H1 (cell line): Measurements from ENCODE around the gene KYNU. TPM values are rescaled to one million over a fixed set of nuclear protein-coding genes. Genes with fewer than 3 reads are reported as not detected.
A peak's percentile ranks its signal among the peaks of the same experiment; 100 is the strongest.

Experiments
- CBX5 ChIP-seq: fragments of 300-800, 300-1000 bp; sonication (generic); IDR thresholded peaks from 2 replicates; pipeline ENCODE4 v1.7.1; 2016; ENCODE audit warnings: antibody characterized with exemption, low read length, low read depth
- RAD21 ChIP-seq, 2 experiments: IDR thresholded peaks in 1 of 2; conservative IDR thresholded peaks in 1 of 2; 2 replicates each; pipeline ENCODE4 v1.6.1; 2011; ENCODE audit warnings: low read depth in 2 of 2, low read length in 2 of 2, improper control_type of control experiment in 1 of 2, inconsistent platforms in 1 of 2, mild to moderate bottlenecking in 1 of 2, moderate library complexity in 1 of 2
- RBBP5 ChIP-seq: IDR thresholded peaks from 2 replicates; pipeline ENCODE4 v1.7.1; 2012; ENCODE audit warnings: low read depth, mild to moderate bottlenecking, inconsistent platforms, low read length, moderate library complexity, borderline replicate concordance
- polyA plus RNA-seq, 7 experiments: library from polyadenylated mRNA; depleted of rRNA in 3 of 7; stranded (reverse) in 5 of 7; unstranded in 2 of 7; fragments of >200 nt in 5 of 7; fragments of 200-250 nt in 2 of 7; gene quantifications; 1 replicate in 5 of 7; 2 replicates in 1 of 7; 4 replicates in 1 of 7; pipeline versions ENCODE4 v1.2.1 to v1.2.3, GENCODE V29; 2011 to 2013; ENCODE audit warnings: missing spikeins in 2 of 7, mixed read lengths in 2 of 7
- total RNA-seq: library from RNA; stranded (reverse); fragmentation: NEBNext Ultra II Directional; extraction: Animal tissue kit (Norgen Biotek cat#: 25700); gene quantifications from 2 replicates; pipeline ENCODE4 v1.2.1, GENCODE V29; 2021

KYNU gene
- total and polyA plus RNA-seq, 2 of the 8 experiments (the other 6 are each of a cell fraction or from before 2014, with no cell fraction given): 0.09 to 0.13 TPM

GRCh38 chr2:142974288-142975024 lies 97.0 kb downstream of the KYNU start (continued):
- TF ChIP-seq RAD21 (IDR thresholded peaks at IDR 0.05 in 1 of 2, conservative IDR thresholded peaks at IDR 0.05 in 1 of 2; ENCODE audit: low read depth in 2 of 2, low read length in 2 of 2) (peak in 1 of 2 experiments; percentile 8; a peak in 1 of 4 replicates), CBX5 (no peak), RBBP5 (no peak)
- TF ChIP-seq, all 59 proteins: peak for 6
